Epithelial cell of proximal tubule (primary cell): Measurements from ENCODE around the gene ATP9A. TPM values are rescaled to one million over a fixed set of nuclear protein-coding genes. Genes with fewer than 3 reads are reported as not detected.

ENCODE experiments used
- DNase-seq: peaks from one replicate; pipeline ENCODE4 v3.0.0-alpha.2; 2011; ENCODE audit warnings: low read depth
- H3K4me3 ChIP-seq: 2 replicates; pipeline ENCODE4 v1.5.1; 2011; ENCODE audit warnings: low read depth, mild to moderate bottlenecking, low read length
- total RNA-seq: library from RNA; depleted of rRNA; stranded (reverse); fragments of >200 nt; gene quantifications from 2 replicates; pipeline ENCODE4 v1.2.3, GENCODE V29; 2015
- TF ChIP-seq, protein P1 (sequence below): conservative IDR thresholded peaks from 2 replicates; pipeline ENCODE4 v1.5.1; 2012; ENCODE audit warnings: low read depth, mild to moderate bottlenecking, low read length

ATP9A gene
- total RNA-seq, 1 donor from 2014 or later: 22.5 TPM

DNA sequence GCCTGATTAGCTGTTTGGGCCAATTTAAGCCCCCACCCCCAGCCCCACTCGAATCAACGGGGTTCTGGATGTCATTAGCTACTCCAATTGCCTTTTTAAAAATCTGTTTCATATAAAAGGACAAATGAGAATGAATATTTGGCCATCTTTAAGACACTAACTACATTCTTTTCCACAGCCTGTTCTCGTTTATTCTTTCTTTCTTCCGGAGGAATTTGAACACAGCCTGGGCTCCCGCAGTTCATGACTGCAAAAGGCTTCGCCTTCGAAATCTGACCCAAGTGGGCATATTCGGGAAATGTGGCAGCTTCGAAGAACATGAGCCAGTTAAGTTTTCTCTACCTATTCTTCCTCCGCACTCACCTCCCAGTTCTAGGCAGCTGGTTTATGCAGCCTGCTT lies 176.3 kb downstream of the ATP9A start:
- no peak overlapping the region for H3K4me3 ChIP-seq
- TF ChIP-seq, protein P1, sequence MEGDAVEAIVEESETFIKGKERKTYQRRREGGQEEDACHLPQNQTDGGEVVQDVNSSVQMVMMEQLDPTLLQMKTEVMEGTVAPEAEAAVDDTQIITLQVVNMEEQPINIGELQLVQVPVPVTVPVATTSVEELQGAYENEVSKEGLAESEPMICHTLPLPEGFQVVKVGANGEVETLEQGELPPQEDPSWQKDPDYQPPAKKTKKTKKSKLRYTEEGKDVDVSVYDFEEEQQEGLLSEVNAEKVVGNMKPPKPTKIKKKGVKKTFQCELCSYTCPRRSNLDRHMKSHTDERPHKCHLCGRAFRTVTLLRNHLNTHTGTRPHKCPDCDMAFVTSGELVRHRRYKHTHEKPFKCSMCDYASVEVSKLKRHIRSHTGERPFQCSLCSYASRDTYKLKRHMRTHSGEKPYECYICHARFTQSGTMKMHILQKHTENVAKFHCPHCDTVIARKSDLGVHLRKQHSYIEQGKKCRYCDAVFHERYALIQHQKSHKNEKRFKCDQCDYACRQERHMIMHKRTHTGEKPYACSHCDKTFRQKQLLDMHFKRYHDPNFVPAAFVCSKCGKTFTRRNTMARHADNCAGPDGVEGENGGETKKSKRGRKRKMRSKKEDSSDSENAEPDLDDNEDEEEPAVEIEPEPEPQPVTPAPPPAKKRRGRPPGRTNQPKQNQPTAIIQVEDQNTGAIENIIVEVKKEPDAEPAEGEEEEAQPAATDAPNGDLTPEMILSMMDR: no peak
- no peak for DNase-seq

DNA sequence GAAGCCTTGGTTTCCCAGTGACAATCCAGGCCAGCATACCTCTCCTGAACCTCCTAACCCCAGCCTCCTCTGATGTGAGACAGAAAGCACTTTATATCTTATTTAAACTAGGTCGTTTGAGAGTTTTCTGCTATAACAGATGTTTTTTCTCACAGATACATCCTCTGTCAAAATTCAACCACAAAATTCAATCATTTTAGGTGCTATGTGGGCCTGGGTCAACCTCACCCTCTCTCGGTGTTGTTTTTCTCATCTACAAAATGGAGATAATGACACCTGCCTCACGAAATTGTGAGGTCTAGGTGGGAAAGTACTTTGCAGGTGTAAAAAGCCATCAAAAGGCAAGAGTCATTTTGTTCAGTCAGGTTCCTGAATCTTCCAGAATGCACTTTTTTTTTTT lies 179.4 kb downstream of the ATP9A start:
- DNase-seq: no peak
- no peak overlapping the region for H3K4me3 ChIP-seq
- TF ChIP-seq, protein P1: no peak

DNA sequence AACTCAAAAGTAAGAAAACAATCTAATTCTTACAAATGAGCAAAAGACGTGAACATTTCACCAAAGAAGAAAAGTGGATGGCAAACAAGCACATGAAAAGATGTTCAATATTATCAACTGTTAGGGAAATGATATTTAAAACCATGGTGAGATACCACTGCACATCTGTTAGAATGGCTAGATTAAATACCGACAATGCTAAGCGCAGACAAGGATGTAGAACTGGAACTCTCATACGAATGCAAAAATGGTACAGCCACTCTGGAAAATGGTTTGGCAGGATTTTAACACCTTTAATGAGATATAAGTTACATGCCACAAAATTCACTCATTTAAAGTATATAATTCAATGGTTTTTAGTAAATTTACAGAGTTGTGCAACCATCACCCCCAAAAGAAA lies 181.0 kb downstream of the ATP9A start:
- H3K4me3 ChIP-seq: no peak overlapping the region
- TF ChIP-seq, protein P1: no peak
- no peak for DNase-seq

DNA sequence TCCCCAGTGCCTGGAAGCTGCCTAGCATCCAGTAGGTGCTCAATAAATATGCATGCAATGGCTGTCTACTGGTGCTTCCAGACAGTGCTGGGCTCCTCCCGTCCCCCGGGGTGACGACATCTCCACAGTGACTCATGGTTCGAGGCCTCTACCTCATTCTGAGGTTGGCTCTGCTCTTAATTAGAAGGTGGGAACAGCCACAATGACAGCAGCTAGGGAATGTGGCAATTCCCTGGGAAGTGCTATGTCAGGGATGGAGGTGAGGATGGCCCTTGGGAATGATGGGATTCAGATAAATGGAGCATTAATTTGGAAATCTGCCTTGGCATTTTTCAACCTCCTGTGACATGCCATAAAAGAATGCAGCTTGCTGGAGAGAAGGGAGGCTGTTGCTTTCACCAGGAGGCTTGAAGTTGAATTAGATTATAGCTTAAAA lies 182.2 kb downstream of the ATP9A start:
- no peak overlapping the region for H3K4me3 ChIP-seq
- DNase-seq: no peak
- TF ChIP-seq, protein P1: no peak

DNA sequence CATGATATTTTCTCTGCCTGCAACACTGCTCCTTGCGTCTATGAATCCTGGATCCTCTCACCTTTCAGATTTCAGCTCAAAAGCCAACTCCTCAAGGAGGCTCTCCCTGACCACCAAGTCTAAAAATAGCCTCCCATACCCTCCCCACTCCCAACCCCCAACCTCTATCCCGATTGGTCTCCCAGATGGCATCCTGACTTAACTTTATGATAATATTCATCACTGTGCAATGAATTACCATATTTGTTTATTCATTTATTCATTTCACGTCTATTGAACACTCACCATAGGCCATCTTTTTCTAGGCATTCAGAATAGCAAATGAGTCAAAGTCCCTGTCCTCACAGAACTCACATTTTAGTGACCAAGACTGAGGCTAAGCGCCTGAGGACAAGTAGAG lies 183.0 kb downstream of the ATP9A start:
- H3K4me3 ChIP-seq: no peak overlapping the region
- no peak for DNase-seq
- TF ChIP-seq, protein P1: no peak

DNA sequence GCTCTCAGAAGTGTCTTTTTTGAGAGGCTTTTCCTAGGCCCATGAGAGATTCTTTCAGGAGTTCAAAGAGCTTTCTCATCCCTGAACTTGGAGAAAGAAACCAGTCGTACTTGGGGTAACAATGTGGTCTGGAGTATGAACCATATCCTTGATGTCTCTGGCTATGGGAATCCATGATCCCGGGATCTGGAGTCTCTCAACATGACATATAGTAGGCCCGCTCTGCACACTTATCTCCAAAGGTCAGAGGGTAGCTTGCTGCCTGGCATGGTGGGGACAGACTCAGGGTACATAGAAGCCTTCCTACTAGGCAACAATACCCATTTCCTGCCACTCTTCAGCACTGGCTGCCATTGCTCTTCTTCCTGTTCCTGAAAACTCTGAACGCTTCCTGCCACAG lies 183.5 kb downstream of the ATP9A start:
- TF ChIP-seq, protein P1: no peak
- DNase-seq: no peak
- H3K4me3 ChIP-seq: no peak overlapping the region

DNA sequence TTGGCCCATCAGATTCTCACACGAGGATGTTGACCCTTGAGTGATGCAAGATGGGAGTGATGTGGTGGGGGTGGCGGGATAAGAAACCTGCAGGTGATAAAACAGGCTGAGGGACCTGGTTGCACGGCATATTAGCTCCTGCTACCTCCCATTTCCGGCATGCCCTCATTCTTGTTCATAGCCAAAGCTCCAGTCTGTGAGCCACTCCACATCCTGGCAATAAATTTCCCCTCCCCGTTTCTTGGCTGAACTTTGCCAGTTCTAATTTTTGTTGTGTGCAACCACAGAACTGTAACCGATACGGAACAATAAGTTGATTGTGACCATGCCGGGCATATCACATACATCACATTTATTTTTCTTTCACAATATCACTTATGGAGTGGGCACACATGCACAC lies 184.1 kb downstream of the ATP9A start:
- DNase-seq: no peak
- TF ChIP-seq, protein P1: no peak
- no peak overlapping the region for H3K4me3 ChIP-seq
